HEK293 (cell line): ENCODE measurements around the gene AKAP8.

ENCODE experiments used
- ZSCAN23 ChIP-seq: fragments of 450-650 bp; formaldehyde crosslinking; IDR thresholded peaks from 2 replicates; pipeline ENCODE4 v1.5.1; 2016; ENCODE audit warnings: missing biosample characterization, missing genetic modification characterization
- TF ChIP-seq, protein P1 (sequence below): fragments of 450-650 bp; formaldehyde crosslinking; IDR thresholded peaks from 2 replicates; pipeline ENCODE4 v1.5.1; 2016; ENCODE audit warnings: missing biosample characterization, missing genetic modification characterization

DNA sequence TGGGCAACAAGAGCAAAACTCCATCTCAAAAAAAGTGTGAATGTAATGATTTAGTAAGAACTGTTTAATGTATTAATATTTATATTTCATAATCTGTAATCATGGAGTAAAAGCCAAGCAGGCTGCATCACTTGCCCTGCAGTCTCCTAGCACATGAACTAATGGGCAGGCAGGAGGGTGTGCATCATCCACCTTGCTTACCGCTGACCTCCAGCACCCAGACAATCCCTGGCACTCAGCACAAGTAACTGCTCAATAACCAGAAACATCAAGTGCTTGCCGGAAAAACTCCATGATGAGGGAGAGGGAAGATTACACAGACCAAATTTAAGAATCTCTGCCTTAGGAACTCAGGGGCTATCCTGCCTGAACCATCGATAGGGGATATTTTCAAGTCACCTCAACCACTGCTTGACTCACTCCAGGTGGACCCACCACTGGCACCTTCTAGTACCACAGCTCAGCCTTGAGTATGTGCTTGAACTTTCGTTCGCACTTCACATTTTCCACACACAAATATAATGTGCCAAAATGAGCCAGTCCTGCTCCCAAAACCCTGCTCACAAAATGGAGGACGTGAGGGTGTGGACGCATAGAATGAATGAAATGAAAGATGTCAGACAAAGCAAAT lies 65.8 kb downstream of the AKAP8 start:
- no peak for TF ChIP-seq ZSCAN23 (tag by site-specific recombination)
- TF ChIP-seq, protein P1, sequence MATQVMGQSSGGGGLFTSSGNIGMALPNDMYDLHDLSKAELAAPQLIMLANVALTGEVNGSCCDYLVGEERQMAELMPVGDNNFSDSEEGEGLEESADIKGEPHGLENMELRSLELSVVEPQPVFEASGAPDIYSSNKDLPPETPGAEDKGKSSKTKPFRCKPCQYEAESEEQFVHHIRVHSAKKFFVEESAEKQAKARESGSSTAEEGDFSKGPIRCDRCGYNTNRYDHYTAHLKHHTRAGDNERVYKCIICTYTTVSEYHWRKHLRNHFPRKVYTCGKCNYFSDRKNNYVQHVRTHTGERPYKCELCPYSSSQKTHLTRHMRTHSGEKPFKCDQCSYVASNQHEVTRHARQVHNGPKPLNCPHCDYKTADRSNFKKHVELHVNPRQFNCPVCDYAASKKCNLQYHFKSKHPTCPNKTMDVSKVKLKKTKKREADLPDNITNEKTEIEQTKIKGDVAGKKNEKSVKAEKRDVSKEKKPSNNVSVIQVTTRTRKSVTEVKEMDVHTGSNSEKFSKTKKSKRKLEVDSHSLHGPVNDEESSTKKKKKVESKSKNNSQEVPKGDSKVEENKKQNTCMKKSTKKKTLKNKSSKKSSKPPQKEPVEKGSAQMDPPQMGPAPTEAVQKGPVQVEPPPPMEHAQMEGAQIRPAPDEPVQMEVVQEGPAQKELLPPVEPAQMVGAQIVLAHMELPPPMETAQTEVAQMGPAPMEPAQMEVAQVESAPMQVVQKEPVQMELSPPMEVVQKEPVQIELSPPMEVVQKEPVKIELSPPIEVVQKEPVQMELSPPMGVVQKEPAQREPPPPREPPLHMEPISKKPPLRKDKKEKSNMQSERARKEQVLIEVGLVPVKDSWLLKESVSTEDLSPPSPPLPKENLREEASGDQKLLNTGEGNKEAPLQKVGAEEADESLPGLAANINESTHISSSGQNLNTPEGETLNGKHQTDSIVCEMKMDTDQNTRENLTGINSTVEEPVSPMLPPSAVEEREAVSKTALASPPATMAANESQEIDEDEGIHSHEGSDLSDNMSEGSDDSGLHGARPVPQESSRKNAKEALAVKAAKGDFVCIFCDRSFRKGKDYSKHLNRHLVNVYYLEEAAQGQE (tag by site-specific recombination) = no peak
